ENCODE data around the gene GOLGA1. TPM values are rescaled to one million over a fixed set of nuclear protein-coding genes. Genes with fewer than 3 reads are reported as not detected.
A peak's percentile ranks its signal among the peaks of the same experiment; 100 is the strongest.

The GOLGA1 gene
- total and polyA plus RNA-seq, 9 of the 15 experiments (the other 6 are each of a cell fraction or from before 2014, with no cell fraction given), result 2.9 to 15.9 (median 8.5) TPM

DNA sequence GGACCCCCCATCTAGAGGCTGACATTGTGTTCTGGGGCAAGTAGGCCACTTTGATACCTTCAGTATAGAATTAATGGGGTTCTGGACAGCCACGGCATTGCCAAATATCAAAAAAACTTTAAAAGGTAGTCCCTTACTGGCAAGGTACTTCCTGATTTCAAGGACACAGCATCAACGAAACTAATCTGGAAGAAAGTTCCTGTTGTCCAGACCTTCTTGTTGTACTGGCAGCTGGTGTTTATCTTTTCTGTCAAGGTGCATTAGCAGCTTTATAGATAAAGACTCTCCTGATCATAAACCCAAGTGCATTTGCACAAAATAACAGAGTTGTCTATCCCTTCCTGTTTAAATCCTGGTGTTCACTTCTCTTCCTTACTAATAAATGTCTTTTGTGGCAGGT lies 23.7 kb upstream of the GOLGA1 start (continued):
- no peak for TF ChIP-seq GMEB1 (CRISPR knock-in tag; IDR thresholded peaks at IDR 0.05)
- no peak for TF ChIP-seq DIDO1 (tag; IDR thresholded peaks at IDR 0.05; ENCODE audit: low read depth)
- peak; percentile 59; the same call in 1 of the 2 replicates for TF ChIP-seq TARDBP (IDR thresholded peaks at IDR 0.05)
- no peak for TF ChIP-seq SNRNP70 (optimal IDR thresholded peaks at IDR 0.05; ENCODE audit: low read depth, low read length)
- TF ChIP-seq SRSF1 (IDR thresholded peaks at IDR 0.05; ENCODE audit: low read depth, low read length), result no peak
- no peak for TF ChIP-seq TEAD2 (tag; IDR thresholded peaks at IDR 0.05)
- TF ChIP-seq ZNF282 (CRISPR knock-in tag; IDR thresholded peaks at IDR 0.05), result no peak
- no peak for TF ChIP-seq GTF2F1 (IDR thresholded peaks at IDR 0.05; ENCODE audit: low read depth, low read length)
- TF ChIP-seq, protein P1, sequence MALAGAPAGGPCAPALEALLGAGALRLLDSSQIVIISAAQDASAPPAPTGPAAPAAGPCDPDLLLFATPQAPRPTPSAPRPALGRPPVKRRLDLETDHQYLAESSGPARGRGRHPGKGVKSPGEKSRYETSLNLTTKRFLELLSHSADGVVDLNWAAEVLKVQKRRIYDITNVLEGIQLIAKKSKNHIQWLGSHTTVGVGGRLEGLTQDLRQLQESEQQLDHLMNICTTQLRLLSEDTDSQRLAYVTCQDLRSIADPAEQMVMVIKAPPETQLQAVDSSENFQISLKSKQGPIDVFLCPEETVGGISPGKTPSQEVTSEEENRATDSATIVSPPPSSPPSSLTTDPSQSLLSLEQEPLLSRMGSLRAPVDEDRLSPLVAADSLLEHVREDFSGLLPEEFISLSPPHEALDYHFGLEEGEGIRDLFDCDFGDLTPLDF (CRISPR knock-in tag; IDR thresholded peaks at IDR 0.05), result no peak
- 0 out of 2 replicates have a peak, but pooled peaks have one; percentile 38 for TF ChIP-seq SPI1 (IDR thresholded peaks at IDR 0.05; ENCODE audit: borderline replicate concordance, low read depth, low read length)
- TF ChIP-seq ZNF121 (CRISPR knock-in tag; conservative IDR thresholded peaks at IDR 0.05), result no peak
- TF ChIP-seq, protein P2, sequence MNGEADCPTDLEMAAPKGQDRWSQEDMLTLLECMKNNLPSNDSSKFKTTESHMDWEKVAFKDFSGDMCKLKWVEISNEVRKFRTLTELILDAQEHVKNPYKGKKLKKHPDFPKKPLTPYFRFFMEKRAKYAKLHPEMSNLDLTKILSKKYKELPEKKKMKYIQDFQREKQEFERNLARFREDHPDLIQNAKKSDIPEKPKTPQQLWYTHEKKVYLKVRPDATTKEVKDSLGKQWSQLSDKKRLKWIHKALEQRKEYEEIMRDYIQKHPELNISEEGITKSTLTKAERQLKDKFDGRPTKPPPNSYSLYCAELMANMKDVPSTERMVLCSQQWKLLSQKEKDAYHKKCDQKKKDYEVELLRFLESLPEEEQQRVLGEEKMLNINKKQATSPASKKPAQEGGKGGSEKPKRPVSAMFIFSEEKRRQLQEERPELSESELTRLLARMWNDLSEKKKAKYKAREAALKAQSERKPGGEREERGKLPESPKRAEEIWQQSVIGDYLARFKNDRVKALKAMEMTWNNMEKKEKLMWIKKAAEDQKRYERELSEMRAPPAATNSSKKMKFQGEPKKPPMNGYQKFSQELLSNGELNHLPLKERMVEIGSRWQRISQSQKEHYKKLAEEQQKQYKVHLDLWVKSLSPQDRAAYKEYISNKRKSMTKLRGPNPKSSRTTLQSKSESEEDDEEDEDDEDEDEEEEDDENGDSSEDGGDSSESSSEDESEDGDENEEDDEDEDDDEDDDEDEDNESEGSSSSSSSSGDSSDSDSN (IDR thresholded peaks at IDR 0.05; ENCODE audit: borderline replicate concordance in 1 of 2, low read depth in 2 of 2, low read length in 2 of 2), result no peak
- TF ChIP-seq U2AF1 (optimal IDR thresholded peaks at IDR 0.05; ENCODE audit: low read depth, low read length), result no peak
- TF ChIP-seq TAF7 (tag; IDR thresholded peaks at IDR 0.05), result no peak
- peak; percentile 96 for TF ChIP-seq CBFA2T3 (IDR thresholded peaks at IDR 0.05)
- no peak for TF ChIP-seq ZNF79 (CRISPR knock-in tag; IDR thresholded peaks at IDR 0.05; ENCODE audit: low read depth)
- no peak for TF ChIP-seq GABPA (tag; conservative IDR thresholded peaks at IDR 0.05; ENCODE audit: low read depth)
- no peak for TF ChIP-seq SAP30 (IDR thresholded peaks at IDR 0.05; ENCODE audit: borderline replicate concordance, insufficient read depth, low read depth, low read length, poor library complexity, severe bottlenecking)
- TF ChIP-seq ZBTB1 (CRISPR knock-in tag; IDR thresholded peaks at IDR 0.05; ENCODE audit: borderline replicate concordance, low read depth), result no peak
- TF ChIP-seq, protein P3, sequence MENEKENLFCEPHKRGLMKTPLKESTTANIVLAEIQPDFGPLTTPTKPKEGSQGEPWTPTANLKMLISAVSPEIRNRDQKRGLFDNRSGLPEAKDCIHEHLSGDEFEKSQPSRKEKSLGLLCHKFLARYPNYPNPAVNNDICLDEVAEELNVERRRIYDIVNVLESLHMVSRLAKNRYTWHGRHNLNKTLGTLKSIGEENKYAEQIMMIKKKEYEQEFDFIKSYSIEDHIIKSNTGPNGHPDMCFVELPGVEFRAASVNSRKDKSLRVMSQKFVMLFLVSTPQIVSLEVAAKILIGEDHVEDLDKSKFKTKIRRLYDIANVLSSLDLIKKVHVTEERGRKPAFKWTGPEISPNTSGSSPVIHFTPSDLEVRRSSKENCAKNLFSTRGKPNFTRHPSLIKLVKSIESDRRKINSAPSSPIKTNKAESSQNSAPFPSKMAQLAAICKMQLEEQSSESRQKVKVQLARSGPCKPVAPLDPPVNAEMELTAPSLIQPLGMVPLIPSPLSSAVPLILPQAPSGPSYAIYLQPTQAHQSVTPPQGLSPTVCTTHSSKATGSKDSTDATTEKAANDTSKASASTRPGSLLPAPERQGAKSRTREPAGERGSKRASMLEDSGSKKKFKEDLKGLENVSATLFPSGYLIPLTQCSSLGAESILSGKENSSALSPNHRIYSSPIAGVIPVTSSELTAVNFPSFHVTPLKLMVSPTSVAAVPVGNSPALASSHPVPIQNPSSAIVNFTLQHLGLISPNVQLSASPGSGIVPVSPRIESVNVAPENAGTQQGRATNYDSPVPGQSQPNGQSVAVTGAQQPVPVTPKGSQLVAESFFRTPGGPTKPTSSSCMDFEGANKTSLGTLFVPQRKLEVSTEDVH (IDR thresholded peaks at IDR 0.05; ENCODE audit: low read depth, partially characterized antibody), result no peak
- no peak for TF ChIP-seq ASH1L (IDR thresholded peaks at IDR 0.05; ENCODE audit: borderline replicate concordance, low read depth, partially characterized antibody)
- no peak for TF ChIP-seq ZC3H11A (IDR thresholded peaks at IDR 0.05; ENCODE audit: low read depth, low read length)
